Measurements from ENCODE around the gene MINPP1.

DNA sequence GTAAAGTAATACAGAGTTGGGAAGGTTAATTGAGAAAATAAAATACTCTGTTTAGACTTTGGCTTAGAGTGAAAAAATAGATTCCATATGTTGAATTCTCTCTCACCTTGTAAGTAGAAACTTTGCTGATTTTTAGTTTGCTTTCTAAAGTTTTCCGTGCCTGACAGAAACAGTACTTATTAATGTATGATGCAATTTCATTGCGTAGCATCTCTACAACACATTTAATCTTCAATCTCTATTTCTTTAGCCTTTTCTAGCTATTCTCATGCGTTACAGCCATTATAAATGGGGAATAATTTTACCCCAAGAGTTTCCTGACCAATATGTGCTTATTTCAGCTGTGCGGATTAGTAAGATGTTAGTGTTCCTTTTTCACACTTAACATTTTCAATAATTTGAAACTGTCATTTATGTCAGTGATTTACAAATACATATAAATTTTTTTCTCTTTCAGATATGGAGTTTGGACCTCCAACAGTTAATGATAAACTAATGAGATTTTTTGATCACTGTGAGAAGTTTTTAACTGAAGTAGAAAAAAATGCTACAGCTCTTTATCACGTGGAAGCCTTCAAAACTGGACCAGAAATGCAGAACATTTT is 3.3 kb downstream of the MINPP1 start:
- no peak for TF ChIP-seq CTCF (IDR thresholded peaks at IDR 0.05; ENCODE audit: poor library complexity)
- TF ChIP-seq EZH2 (IDR thresholded peaks at IDR 0.05; ENCODE audit: borderline replicate concordance): no peak

Measured in hepatocyte (in vitro differentiated cells).